HG02840 (cell line): ENCODE results near the gene KIF5C.
"Not testable (repeated sequence)": the region's sequence is repeated elsewhere in the genome, so short reads cannot be mapped to it uniquely, and the experiment has no call there.

Source experiments
- ATAC-seq: cut with Tn5 transposase; IDR thresholded peaks from one replicate; pipeline ENCODE4 v1.9.1; 2021; ENCODE audit warnings: mild to moderate bottlenecking, moderate library complexity, moderate number of reproducible peaks; ENCODE audit not compliant: unreplicated experiment, low FRiP score

KIF5C gene

DNA sequence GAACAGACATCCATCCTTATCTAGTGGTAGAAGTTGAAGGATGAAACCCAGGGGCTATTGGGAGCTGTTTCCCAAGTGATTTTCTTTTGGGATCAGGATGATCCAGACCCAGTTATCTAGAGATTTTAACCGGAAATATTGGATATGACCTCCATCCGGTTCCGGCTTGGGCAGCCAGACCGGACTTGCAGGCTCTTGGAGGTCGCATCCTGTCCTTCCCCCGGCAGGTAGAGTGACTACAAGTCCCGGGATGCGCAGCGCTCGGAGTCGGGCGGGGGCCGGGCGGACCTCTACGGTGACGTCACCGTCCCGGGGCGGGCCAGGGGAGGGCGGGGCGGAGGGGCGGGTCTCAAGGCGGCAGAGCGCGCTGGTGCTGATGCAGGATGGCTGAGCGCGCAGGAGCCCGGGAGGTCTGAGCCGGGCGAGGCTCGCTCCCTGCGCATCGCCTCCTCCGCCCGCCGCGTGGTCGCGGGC, at the start of gene KIF5C:
KIF5C (plus strand) TSS at position 360 of the 474 bp plus-strand sequence. CDS start 391 bp downstream, outside the sequence.
- ATAC-seq = peak; percentile 92

DNA sequence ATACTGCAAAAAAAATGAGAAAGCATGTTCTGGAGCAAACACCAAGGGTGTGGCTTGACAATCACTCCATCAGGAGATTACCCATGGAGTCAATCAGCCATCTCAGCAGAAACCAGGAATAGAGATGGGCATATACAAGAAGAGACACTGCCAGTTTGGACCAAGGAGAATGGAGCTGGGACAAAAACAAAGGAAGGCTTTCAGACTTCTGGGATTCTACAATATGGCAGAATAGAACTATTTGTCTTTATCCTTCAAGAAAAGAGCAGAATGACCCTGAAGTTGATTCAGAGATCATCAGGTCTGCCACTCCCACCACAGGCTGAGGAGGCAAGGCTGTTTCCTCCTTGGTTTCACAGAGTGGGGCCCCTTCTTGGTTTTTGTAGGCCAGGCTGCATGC, 48.2 kb upstream of the KIF5C start:
- ATAC-seq = no peak

DNA sequence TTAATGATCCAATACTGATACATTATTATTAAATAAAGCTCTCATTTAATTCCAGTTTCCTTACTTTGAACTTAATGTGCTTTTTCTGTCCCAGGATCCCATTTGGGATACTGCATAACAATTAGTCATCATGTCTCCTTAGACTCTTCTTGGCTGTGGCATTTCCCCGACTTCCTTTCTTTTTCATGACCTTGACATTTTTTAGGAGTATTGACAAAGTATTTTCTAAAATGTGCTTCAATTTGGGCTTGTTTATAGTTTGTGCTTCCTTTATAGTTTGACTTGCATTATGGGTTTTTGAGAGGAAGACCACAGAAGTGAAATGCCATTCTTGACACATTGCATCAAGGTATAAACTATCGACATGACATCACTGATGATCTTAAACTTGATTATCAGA, 46.1 kb upstream of the KIF5C start:
- no peak for ATAC-seq

DNA sequence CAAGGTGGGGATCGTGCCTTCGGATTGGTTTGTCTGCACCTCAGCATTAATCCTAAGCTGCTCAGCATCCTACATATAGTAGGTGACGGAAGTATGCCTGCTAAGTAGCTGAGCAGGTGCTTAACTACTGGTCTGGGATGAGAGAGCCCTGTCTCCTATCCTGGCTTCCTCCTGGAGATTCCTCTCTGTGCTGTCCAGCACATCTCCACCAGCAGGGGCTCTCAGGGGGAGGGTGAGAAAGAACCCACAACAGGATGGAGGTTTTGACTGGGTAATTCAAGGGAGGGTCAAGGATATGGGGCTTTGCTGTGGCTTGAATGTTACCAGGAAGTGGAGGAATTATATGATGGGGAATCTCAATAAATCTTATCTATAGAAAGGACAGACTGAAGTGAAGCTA, 45.4 kb upstream of the KIF5C start:
- no peak for ATAC-seq

DNA sequence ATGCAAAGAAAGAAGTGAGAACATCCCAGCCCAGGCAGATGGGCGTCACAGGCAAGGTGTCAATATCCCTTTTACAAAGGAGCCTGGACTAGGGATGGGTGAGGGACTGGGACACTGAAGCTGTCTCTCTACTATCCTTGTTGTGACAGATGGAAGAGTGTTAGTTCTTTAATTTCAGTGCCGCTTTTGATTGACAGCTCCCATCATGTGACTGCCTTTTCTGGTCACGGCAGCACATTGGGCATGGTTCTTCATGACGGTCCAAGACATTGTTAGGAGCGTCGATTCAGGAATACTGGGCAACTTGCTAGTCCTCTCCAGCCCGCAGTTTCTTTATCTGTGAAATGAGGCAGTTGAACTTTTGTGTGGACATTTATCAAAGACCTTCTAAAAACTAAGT, 42.4 kb upstream of the KIF5C start:
- ATAC-seq = no peak

DNA sequence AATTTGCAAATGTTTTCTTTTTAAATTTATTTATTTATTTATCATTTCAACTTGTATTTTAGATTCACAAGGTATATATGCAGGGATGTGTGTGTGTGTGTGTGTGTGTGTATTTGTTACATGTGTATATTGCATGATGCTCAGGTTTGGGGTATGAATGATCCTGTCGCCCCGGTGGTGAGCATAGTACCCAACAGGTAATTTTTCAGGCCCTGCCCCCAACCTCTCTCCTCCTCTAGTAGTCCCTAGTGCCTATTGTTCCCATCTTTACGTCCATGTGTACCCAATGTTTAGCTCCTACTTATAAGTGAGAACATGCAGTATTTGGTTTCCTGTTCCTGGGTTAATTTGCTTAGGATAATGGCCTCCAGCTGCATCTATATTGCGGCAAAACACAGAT, 33.0 kb upstream of the KIF5C start:
- ATAC-seq = no peak

DNA sequence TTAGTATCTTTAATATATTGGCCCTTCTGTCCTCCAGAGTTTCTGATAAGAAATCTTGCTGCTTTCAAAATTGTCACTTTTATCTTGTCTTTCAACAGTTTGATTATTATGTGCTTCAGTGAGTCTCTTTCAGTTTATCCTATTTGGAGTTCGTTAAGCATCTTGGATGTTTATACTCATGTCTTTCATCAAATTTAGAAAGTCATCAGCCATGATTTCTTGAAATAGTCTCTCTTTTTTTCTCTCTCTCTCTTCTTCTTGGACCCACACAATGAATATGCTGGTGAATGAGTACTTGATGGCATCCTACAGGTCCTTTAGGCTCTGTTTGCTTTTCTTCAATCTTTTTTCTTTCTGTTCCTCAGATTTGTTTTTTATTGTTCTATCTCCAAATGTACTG, 26.9 kb upstream of the KIF5C start:
- no peak for ATAC-seq

DNA sequence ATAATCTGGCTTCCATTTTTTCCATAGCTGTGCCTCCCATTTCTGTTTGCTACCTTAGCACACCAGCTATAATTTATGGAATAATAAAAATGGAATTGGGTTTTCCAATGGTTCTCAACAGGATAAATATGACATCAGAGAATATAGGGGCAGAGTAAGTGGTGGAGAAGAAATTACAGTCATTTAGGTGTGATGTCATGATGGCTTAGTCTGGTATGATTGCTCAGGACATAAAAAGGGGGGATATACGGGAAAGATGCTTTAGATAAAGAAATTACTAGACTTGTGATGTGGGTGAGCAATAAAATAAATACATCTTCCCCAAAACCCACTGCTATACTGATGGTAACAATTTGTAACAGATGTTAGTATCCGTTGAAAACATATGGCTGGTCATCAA, 21.6 kb upstream of the KIF5C start:
- no peak for ATAC-seq

DNA sequence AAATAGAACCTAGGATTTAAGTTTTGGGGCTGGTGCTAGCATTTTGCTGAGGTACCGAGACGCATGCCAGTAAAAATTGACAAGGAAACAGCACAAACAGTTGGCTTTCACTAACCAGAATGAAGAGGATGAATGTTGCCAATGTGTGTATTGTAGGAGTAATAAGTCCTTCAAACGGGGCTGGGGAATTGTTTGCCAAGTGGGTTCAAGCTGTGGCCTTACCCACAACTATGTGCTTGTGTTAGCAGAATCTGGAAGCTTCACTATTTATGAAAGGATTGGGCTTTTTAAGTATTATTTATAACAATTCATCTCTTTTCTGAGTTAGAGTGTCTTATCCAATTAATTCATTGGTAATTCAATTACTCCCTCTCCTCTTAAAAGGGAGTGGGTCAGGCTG, 15.0 kb upstream of the KIF5C start:
- no peak for ATAC-seq

DNA sequence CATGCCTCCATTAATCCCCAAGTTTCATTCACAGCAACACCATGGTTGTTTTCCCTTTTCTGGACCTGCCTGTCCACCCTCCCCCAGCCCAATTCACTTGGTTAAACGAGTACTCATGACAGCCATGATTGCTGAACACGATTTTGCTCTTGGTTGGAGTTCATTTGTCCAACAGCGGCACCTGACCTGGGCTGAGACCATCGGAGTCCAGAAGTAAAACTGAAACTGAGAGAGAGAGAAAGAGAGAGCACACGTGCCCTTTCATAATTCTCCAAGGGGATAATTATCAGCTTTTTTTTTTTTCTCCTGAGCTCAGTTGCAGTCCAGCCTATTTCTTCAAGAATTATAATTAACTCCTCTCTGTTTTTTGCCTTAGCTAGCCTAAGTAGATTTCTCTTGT, 13.7 kb upstream of the KIF5C start:
- ATAC-seq = no peak

DNA sequence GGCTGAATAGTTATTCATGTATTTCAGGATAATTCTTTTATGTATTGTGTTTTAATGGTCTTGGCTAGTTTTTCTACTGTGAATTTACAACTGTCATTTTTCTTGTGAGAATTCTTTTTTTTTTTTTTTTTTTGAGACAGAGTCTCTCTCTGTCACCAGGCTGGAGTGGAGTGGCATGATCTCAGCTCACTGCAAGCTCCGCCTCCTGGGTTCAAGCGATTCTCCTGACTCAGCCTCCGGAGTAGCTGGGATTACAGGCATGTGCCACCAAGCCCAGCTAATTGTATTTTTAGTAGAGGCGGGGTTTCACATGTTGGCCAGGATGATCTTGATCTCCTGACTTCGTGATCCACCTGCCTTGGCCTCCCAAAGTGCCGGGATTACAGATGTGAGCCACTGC, 12.5 kb upstream of the KIF5C start:
- ATAC-seq = not testable (repeated sequence)

DNA sequence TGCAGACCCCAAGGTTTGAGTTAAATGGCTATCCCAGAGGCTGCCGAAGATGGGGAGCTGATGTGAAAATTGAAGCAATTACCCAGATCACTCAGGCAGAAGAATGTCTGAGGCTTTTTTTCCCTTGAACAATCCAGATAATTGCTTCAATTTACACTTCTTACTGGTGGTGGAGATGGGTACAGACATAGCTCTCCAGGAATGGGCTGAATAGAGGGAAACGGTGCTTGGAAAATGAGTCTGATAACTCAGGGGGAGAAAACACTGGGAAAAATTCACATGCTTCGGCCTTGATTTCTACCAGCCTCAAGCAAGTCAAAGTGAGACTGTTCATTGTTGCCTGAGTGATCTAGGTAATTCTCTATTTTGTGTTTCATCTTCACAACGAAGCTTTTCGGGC, 9.5 kb upstream of the KIF5C start:
- no peak for ATAC-seq

DNA sequence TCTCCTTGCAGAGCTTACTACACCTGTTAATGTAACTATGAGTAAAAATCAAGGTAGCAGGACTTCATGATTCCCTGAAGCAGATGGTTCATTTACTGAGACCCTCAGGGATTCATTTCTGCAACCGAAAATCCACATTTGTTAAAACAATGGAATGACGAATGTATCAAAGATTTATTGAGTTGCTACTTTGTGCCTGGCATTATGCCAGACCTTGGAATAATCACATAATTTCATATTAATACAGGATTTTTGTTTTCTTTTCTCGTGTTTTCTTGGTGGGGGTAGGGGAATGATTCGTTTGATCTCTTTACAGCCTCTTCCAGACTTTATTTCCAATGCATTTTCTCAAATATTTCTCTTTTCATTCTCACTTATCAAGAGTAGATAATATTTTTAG, 8.9 kb upstream of the KIF5C start:
- ATAC-seq = no peak

DNA sequence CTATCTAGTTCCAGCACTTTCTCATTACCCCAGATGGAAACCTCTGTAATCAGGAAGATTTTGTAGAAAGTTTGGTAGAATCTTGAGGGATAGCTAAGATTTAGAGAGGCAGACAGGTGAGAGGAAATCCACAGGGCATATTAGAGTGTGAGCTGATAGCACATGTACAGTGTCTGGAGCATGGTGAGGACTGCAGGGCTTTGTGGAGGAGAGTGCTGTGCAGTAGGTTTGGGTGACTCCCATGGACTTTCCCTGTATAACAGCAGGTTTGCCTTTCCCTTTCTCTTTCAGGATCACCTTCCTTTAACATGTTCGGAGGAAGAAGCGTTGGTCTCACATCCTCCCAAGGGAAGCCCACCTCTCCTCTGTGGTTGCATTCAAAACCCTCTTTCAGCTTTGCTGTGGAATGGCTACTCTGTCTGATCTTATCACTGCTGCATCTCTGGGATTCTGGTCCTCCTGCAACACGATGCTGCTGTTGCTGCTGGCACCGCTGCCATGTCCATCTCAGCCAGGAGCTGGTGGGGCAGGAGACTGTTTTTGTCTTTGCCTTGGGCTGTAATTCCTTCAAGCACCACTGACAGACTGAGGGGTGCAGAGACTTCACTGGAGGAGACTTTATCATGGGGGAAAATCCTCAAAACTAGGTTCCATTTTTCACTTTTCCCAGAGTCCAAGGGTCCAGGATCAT, 7.8 kb upstream of the KIF5C start:
- no peak for ATAC-seq

DNA sequence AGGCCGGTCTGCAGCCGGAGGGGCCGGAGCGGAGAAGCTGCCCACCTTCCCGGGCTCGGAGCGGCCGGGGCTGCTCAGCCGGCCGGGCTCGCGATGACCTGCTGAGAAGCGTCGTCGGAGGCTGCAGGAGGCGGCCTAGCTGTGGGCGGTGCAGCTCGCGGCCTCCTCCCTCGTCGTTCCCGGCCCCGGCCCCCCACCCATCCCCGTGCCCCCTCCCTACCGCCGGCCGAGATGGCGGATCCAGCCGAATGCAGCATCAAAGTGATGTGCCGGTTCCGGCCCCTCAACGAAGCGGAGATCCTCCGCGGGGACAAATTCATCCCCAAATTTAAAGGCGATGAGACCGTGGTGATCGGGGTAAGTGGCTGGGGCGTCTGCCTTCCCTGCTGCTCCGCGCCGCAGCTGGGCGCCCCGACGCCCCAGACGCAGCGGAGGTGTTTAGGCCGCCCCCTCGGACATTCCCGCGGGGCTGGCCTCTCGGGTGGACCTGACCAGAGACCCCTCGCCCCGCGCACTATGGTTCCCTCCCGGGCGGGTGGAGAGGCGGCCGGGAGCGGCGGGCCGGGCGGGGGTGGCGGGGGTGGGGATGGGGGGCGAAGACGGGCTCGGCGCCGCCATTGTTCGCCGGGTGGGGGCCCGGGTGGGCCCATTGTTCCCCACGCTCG, 492 bp downstream of the KIF5C start:
- ATAC-seq = peak; percentile 32

DNA sequence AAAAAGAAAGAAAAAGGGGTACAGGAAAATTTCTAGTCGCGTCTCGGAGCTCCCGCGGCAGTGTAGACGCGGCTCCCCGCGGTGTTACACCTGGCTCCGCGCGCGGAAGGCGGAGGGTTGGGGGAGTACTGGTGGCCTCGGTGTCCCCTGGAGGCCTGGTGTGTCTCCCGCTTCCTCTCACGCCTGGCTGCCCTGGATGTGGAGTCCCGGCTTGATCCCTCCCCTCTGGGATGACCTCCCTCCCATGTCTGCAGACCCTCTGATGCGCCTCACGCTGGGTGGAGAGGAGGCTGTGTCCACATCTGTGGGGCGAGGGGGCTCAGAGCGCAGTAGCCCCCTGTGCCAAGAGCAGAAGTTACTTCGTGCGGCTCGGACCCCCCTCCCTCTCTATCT, 1.2 kb downstream of the KIF5C start:
- no peak for ATAC-seq

DNA sequence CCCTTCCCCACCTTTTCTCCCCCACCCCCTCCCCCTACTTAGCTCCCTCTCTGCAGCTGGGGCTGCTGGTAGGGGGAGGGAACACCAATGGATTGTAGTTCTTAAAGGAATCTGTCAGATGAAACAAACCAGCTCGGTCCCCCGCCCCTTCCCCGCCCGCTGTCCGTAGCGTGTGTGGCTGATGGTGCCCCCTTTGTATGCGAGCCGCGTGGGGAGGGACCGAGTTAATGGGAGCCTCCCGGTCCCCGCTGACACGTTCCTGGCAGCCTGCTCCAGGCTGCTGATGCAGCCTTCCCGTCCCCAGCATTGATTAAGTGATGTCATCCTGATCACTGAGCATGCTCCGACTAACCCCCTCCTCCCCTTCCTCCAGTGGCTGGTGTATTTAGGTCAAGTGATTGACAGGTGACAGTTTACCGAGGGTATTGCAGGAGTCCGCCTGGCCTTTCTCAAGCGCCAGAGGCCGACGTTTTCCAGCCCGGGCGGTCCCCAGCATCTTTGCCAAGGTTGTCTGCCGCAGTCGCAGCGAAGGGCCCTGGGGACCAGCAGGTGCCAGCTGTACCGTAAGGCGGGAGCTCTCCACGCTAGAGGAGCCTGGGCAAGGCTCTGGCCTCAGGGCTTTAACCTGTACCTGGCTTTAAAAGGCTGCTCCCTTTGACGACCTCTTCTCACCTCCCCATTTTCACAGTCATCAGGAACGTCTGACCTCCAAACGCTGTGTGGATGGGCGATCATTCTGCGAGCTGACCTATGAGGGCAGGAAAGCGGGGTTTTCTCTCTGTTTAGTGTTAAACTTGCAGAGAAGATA, 1.8 kb downstream of the KIF5C start:
- ATAC-seq = no peak

DNA sequence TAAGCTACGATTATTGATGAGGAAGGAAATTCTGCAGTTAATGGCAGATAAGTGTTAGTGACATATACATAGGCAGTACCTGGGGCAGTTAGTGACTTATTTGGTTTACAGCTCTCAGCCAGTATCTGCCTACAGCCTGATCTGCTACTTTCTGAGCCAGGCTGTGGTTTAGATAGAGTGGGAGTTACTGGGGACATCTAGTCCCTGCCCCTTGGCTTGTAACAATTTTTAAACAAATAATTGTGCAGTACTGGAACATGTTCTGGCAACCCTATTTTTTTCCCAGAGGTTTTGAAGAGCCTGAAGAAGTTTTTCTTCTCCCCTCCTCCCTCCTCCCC, 2.3 kb downstream of the KIF5C start:
- ATAC-seq = no peak

DNA sequence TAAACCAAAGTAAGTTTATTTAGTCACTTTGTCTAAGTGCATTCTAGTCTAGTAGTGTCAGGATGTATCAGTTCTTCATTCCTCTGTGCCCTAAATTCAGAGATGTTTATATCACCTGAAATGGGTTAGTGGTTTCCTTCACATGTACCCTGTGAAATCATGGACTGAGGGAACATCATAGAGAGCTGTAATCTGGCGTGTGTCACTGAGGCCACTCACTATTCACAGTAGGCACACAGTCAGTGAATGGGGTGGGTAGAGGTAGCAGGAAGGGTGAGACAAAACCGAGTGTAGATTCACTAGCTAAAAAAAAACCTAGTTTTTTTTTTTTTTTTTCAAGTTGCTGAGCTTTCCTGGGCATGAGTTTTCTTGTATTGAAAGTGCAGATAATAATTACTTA, 5.6 kb downstream of the KIF5C start:
- ATAC-seq = no peak

DNA sequence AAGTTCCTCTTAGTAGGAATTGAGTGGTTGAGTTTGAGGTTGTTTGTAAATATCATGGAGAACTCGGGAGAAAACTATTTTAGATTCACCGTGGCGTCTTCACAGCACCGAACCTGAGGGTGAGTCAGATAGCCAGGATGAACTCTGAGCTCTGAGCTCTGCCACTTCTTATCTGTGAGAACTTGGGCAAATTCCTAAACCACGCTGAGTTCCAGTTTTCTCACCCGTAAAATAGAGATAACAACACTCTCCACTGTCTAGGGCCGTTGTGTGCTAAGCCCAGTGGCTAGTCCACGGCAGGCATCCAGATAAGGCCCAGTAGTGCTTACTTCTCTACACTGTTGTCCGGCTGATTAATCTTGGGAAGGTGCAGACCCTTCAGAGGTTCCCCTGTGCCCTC, 7.0 kb downstream of the KIF5C start:
- ATAC-seq = no peak

DNA sequence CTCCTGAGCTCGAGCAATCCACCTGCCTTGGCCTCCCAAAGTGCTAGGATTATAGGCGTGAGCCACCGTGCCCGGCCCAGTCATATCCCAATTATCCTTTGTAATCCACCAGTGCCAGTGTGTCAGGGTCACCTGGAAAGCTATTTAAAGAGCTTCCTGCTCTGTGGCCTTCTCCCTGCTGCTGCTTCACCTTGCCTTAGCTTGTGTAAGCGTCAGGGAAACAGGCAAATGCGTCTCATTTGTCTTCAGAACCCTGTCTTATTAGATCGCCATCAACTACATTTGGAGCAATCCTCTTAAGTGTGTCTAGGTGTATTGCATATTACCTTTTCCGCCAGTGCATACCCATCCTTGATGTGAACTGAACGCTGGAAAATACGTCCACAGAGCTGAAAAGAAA, 10.2 kb downstream of the KIF5C start:
- no peak for ATAC-seq

DNA sequence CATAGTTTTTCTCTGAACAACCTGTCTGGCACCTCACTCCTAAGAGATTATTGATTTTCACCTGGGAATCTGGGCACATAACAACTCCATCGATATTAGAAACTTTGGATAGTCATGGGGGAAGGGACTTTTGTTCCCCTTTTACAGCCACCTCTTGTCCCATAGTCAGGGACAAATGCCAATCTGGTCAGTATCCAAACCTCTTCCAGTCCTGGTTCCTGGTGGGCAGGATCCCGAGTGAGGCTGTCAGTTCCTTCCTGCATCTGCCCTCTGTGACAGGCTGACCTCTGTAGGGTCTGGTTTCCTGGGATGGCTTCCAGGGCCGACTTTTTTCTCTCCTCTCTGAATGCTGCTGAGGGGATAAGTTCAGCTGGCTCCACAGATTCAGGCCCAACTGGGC, 11.0 kb downstream of the KIF5C start:
- ATAC-seq = no peak
